T-helper 22 cell (primary cell): ENCODE data around the gene UNK.
"Not testable (repeated sequence)": the region's sequence is repeated elsewhere in the genome, so short reads cannot be mapped to it uniquely, and the experiment has no call there.

Source experiments
- DNase-seq: peaks from one replicate; pipeline ENCODE4 v3.0.0-alpha.2; 2020; ENCODE audit warnings: low read depth

The UNK gene

GRCh38 chr17:75849279-75849646, 64.7 kb downstream of the UNK start:
- no peak for DNase-seq

- DNase-seq: no peak
Measured at GRCh38 chr17:75849724-75850123, 65.1 kb downstream of the UNK start.

DNA sequence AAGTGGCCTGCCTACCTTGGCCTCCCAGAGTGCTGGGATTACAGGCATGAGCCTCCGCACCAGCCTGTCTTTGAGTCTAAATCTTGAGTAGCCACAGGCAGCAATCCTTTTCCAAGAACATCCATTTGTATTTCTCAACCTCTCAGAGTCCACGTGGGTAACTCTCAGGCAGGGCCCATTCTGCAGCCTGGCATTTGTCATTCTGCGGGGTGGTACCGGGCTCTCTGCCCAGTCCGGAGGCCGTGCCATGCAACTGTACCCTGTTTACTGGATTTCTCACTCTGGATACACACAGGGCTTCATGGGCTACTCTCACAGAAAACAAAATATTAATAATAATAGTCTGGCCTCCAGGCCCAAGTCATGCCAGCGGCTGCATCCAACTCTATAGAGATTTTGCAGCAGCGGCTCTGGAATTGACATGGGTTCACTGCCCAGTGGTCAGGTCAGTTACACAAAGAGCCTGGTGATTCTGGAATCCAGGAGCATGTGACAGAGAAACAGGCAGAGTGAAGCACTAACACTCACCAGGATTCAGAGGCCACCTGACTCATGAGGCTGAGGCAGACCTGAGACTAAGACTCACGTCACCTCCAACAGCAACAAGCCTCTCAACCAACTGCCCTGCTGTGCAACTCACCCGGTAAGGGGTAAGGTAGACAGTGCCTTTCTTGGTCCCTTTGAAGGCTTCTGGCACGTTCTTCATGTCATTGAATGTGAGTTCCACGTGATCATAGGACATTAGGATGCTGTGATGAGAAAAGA, 66.5 kb downstream of the UNK start:
- no peak for DNase-seq

- not testable (repeated sequence) for DNase-seq
Measured at GRCh38 chr17:75851693-75851991, 67.0 kb downstream of the UNK start.

DNA sequence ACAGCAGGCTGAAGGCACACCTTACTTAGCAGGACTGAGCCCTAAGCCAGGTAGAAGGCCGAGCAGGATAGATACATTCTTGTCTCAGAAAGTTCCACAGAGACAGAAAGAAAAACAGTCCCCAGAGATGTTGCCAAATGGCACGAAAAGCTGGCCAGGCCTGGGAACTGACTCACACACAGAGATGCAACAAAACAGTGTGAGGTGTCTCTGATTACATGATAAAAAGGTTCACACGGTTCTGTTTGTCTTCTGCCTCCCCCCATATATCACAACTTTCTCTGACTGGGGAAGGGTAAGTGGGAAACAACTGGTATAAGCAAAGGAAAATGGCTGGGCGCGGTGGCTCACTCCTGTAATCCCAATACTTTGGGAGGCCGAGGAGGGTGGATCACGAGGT, 68.8 kb downstream of the UNK start:
- no peak for DNase-seq

GRCh38 chr17:75854101-75854748, 69.6 kb downstream of the UNK start:
- no peak for DNase-seq

- no peak for DNase-seq
Measured at GRCh38 chr17:75854881-75855309, 70.3 kb downstream of the UNK start.

GRCh38 chr17:75855310-75856061, 70.9 kb downstream of the UNK start, which contains the start of gene WBP2:
TSS of gene WBP2 (minus strand) at chr17:75855335. CDS start at chr17:75855297, 38 bp downstream.
- peak; percentile 98 for DNase-seq

DNA sequence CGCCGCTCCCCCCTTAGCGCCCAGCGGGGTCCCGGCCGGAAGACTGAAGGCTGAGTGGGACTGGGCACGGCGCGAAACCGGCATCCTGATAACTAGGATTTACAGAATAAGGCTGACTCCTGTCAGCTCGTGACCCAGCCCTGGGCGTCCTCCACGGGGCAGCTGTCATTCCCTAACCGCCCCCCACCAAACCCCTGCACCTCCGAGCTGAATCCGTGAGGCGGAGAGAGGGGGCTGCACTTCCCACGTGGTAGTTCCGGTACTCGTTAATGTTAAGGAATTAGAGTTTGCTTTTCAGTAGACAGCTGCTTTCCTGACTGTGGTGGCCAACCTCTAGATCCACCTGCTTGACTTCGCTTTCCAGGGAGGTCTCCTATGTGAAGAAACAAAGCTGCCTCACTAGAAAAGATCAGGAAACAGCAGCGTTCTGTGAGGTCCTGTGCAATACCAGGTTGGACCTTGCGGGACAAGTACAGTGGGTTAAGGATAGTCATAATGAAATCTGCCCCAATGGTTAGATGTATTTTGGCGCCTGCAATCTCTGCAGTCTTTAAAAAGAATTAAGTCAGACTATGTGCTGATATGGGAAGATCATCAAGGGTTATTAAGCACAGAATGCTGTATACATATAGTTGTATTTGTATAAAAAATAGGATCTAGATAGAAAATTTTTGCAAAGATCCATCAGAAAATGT, 71.6 kb downstream of the UNK start:
- DNase-seq: no peak

GRCh38 chr17:75859358-75859757, 74.8 kb downstream of the UNK start:
- DNase-seq: not testable (repeated sequence)

DNA sequence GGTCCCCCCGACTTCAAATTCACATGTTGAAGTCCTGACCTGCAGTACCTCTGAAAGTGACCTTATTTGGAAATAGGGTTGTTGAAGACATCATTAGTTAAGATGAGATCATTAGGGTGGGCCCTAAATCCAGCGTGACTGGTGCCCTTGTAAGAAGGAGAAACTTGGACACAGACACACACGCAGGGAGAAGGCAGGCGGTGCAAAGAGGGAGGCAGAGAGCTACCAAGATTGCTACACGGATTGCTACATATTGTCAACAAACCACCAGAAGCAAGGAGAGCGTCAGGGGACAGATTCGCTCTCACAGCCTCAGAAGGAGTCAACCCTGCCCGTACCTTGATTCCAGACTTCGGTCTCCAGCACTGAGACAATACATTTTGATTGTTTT, 77.3 kb downstream of the UNK start:
- DNase-seq: no peak

GRCh38 chr17:75864448-75864871, 79.9 kb downstream of the UNK start:
- no peak for DNase-seq

- not testable (repeated sequence) for DNase-seq
Measured at GRCh38 chr17:75864887-75865286, 80.3 kb downstream of the UNK start.

DNA sequence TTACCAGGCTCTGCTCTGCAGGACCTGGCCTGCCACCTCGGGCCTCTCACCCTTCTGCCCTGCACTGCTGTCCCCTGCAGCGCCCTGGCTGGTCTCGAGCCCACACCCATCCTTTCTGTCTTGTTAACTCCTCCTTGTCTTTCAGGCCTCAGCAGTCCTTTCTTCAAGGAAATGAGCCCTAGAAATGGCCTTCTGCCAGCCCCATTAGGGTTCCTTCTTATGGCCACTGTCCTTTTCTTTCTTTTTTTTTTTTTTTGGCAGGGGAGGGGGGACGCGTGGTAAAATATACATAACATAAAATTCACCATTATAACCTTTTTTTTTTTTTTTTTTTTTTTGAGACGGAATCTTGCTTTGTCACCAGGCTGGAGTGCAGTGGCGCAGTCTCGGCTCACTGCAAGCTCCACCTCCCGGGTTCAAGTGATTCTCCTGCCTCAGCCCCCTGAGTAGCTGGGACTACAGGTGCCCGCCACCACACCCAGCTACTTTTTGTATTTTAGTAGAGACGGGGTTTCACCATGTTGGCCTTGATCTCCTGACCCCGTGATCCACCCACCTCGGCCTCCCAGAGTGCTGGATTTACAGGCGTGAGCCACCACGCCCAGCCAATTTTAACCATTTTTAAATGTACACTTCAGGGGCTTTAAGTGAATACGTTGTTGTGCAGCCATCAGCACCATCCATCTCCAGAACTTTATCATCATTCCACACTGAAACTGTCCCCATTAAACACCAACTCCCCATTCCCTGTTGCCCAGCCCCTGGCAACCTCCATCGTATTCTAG, 81.0 kb downstream of the UNK start:
- DNase-seq: not testable (repeated sequence)

- not testable (repeated sequence) for DNase-seq
Measured at GRCh38 chr17:75868730-75869281, 84.2 kb downstream of the UNK start.

- no peak for DNase-seq
Measured at GRCh38 chr17:75869282-75870141, 84.9 kb downstream of the UNK start.

DNA sequence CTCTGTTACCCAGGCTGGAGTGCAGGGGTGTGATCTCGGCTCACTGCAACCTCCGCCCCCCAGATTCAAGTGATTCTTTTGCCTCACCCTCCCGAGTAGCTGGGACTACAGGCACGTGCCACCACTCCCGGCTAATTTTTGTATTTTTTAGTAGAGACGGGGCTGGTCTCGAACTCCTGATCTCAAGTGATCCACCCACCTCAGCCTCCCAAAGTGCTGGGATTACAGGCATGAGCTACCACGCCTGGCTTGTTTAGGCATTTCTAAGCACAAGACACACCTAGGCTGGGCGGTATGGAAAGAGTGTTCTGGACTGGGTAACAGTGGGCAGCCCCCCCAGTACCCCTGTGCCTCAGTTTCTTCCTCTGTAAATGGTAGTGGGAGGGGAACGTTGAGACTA, 85.6 kb downstream of the UNK start:
- not testable (repeated sequence) for DNase-seq

- DNase-seq: peak; percentile 41
Measured at GRCh38 chr17:75872434-75873351, 88.1 kb downstream of the UNK start.
